ENCODE results near the gene MT3.

The MT3 gene

DNA sequence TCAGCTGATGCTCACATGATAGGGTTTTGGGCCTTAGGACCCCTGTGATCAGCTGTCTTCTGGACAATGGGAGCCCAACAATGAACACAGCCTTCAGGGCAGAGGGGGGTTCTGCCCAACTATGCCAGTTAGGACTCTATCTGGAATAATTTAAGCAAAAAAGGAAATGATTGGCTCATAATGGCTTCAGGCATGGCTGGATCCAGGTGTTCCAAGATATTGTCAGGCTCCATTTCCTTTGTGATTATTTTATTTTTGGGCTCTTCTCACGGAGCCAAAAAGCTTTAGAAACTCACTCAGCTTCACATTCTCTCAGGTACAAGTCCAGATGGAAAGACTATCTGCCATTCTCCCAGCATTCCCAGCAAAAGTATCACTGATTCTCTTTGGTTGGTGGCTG is 16.1 kb downstream of the MT3 start:
- Histone ChIP-seq H3K9me3 (ENCODE audit: control insufficient read depth, insufficient read depth, low read depth, low read length) (no peaks in the 10 kb centered on the region), H3K4me3 (ENCODE audit: low read depth, low read length) (no peak overlapping the region), H3K4me1 (ENCODE audit: control insufficient read depth, insufficient read depth, low read length) (peaks cover 3% of the 10 kb centered on the region; the same call in 1 of the 2 replicates), H3K27ac (ENCODE audit: extremely low read depth, low read depth, low read length) (no peak overlapping the region), H3K36me3 (ENCODE audit: control insufficient read depth in 2 of 2, insufficient read depth in 1 of 2, low read length in 2 of 2) (no peaks in the 10 kb centered on the region)
- TF ChIP-seq, protein P1, sequence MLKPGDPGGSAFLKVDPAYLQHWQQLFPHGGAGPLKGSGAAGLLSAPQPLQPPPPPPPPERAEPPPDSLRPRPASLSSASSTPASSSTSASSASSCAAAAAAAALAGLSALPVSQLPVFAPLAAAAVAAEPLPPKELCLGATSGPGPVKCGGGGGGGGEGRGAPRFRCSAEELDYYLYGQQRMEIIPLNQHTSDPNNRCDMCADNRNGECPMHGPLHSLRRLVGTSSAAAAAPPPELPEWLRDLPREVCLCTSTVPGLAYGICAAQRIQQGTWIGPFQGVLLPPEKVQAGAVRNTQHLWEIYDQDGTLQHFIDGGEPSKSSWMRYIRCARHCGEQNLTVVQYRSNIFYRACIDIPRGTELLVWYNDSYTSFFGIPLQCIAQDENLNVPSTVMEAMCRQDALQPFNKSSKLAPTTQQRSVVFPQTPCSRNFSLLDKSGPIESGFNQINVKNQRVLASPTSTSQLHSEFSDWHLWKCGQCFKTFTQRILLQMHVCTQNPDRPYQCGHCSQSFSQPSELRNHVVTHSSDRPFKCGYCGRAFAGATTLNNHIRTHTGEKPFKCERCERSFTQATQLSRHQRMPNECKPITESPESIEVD (tag by site-specific recombination; IDR thresholded peaks at IDR 0.05): no peak
- TF ChIP-seq SCRT2 (tag by site-specific recombination; IDR thresholded peaks at IDR 0.05) (no peak), ZNF37A (tag by site-specific recombination; IDR thresholded peaks at IDR 0.05) (no peak), ZNF529 (tag by site-specific recombination; IDR thresholded peaks at IDR 0.05; ENCODE audit: insufficient replicate concordance) (no peak), ZNF510 (tag by site-specific recombination; IDR thresholded peaks at IDR 0.05; ENCODE audit: insufficient replicate concordance) (no peak), ZNF549 (tag by site-specific recombination; IDR thresholded peaks at IDR 0.05) (no peak), ZNF654 (tag by site-specific recombination; IDR thresholded peaks at IDR 0.05; ENCODE audit: low read depth) (no peak)
- TF ChIP-seq, protein P2, sequence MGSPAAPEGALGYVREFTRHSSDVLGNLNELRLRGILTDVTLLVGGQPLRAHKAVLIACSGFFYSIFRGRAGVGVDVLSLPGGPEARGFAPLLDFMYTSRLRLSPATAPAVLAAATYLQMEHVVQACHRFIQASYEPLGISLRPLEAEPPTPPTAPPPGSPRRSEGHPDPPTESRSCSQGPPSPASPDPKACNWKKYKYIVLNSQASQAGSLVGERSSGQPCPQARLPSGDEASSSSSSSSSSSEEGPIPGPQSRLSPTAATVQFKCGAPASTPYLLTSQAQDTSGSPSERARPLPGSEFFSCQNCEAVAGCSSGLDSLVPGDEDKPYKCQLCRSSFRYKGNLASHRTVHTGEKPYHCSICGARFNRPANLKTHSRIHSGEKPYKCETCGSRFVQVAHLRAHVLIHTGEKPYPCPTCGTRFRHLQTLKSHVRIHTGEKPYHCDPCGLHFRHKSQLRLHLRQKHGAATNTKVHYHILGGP (tag by site-specific recombination; IDR thresholded peaks at IDR 0.05): no peak
- CTCF ChIA-PET: interaction anchor here (0.8 to 6.0 kb wide), 6 partner anchors 9 to 346 kb away, joined by 3 to 66 read pairs (median 5); no protein-coding TSS in a partner anchor
- POLR2A ChIA-PET: no interaction called here

DNA sequence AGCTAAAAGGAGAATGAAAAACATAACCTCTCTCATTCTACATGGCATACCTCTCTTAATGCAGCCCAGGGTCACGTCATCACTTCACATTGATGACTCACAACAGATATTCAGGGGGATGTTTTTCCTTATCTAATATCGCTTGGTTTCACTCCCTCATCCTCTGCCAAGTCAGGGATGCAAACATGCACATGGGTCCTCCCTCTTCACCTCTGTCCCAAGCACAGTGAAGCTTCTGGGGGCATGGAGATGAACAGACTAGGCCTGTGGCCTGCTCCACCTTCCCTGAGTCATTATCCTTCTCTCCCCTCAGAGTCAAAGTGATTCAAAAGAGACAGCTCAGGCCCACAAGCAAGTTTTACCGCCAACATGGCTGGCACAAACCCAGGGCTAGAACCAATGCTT is 16.7 kb downstream of the MT3 start:
- POLR2A ChIA-PET: no interaction called here
- H3K4me1 ChIP-seq (ENCODE audit: control insufficient read depth, insufficient read depth, low read length): peaks cover 3% of the 10 kb centered on the region; the same call in 1 of the 2 replicates
- H3K36me3 ChIP-seq (ENCODE audit: control insufficient read depth in 2 of 2, insufficient read depth in 1 of 2, low read length in 2 of 2): no peaks in the 10 kb centered on the region
- H3K4me3 ChIP-seq (ENCODE audit: low read depth, low read length): no peak overlapping the region
- no peaks in the 10 kb centered on the region for H3K9me3 ChIP-seq (ENCODE audit: control insufficient read depth, insufficient read depth, low read depth, low read length)
- CTCF ChIA-PET: interaction anchor here (1.2 to 6.0 kb wide), 4 partner anchors 17 to 346 kb away, joined by 3 to 66 read pairs (median 23); no protein-coding TSS in a partner anchor
- no peak overlapping the region for H3K27ac ChIP-seq (ENCODE audit: extremely low read depth, low read depth, low read length)
- TF ChIP-seq GFI1B (tag by site-specific recombination; IDR thresholded peaks at IDR 0.05): no peak
- TF ChIP-seq, protein P3, sequence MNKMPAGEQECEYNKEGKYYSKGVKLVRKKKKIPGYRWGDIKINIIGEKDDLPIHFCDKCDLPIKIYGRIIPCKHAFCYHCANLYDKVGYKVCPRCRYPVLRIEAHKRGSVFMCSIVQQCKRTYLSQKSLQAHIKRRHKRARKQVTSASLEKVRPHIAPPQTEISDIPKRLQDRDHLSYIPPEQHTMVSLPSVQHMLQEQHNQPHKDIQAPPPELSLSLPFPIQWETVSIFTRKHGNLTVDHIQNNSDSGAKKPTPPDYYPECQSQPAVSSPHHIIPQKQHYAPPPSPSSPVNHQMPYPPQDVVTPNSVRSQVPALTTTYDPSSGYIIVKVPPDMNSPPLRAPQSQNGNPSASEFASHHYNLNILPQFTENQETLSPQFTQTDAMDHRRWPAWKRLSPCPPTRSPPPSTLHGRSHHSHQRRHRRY (tag by site-specific recombination; IDR thresholded peaks at IDR 0.05): no peak
- TF ChIP-seq ZNF621 (tag by site-specific recombination; IDR thresholded peaks at IDR 0.05): no peak
- TF ChIP-seq ZNF701 (tag by site-specific recombination; IDR thresholded peaks at IDR 0.05): no peak
- TF ChIP-seq, protein P4, sequence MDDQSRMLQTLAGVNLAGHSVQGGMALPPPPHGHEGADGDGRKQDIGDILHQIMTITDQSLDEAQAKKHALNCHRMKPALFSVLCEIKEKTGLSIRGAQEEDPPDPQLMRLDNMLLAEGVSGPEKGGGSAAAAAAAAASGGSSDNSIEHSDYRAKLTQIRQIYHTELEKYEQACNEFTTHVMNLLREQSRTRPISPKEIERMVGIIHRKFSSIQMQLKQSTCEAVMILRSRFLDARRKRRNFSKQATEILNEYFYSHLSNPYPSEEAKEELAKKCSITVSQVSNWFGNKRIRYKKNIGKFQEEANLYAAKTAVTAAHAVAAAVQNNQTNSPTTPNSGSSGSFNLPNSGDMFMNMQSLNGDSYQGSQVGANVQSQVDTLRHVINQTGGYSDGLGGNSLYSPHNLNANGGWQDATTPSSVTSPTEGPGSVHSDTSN (CRISPR knock-in tag; IDR thresholded peaks at IDR 0.05): no peak
- no peak for TF ChIP-seq ZNF529 (tag by site-specific recombination; IDR thresholded peaks at IDR 0.05; ENCODE audit: insufficient replicate concordance)
- TF ChIP-seq, protein P5, sequence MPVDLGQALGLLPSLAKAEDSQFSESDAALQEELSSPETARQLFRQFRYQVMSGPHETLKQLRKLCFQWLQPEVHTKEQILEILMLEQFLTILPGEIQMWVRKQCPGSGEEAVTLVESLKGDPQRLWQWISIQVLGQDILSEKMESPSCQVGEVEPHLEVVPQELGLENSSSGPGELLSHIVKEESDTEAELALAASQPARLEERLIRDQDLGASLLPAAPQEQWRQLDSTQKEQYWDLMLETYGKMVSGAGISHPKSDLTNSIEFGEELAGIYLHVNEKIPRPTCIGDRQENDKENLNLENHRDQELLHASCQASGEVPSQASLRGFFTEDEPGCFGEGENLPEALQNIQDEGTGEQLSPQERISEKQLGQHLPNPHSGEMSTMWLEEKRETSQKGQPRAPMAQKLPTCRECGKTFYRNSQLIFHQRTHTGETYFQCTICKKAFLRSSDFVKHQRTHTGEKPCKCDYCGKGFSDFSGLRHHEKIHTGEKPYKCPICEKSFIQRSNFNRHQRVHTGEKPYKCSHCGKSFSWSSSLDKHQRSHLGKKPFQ (tag by site-specific recombination; IDR thresholded peaks at IDR 0.05): no peak
- no peak for TF ChIP-seq ZNF404 (tag by site-specific recombination; IDR thresholded peaks at IDR 0.05)
- TF ChIP-seq ZNF121 (tag by site-specific recombination; IDR thresholded peaks at IDR 0.05): no peak
- no peak for TF ChIP-seq ZNF785 (tag by site-specific recombination; IDR thresholded peaks at IDR 0.05)
- TF ChIP-seq, protein P6, sequence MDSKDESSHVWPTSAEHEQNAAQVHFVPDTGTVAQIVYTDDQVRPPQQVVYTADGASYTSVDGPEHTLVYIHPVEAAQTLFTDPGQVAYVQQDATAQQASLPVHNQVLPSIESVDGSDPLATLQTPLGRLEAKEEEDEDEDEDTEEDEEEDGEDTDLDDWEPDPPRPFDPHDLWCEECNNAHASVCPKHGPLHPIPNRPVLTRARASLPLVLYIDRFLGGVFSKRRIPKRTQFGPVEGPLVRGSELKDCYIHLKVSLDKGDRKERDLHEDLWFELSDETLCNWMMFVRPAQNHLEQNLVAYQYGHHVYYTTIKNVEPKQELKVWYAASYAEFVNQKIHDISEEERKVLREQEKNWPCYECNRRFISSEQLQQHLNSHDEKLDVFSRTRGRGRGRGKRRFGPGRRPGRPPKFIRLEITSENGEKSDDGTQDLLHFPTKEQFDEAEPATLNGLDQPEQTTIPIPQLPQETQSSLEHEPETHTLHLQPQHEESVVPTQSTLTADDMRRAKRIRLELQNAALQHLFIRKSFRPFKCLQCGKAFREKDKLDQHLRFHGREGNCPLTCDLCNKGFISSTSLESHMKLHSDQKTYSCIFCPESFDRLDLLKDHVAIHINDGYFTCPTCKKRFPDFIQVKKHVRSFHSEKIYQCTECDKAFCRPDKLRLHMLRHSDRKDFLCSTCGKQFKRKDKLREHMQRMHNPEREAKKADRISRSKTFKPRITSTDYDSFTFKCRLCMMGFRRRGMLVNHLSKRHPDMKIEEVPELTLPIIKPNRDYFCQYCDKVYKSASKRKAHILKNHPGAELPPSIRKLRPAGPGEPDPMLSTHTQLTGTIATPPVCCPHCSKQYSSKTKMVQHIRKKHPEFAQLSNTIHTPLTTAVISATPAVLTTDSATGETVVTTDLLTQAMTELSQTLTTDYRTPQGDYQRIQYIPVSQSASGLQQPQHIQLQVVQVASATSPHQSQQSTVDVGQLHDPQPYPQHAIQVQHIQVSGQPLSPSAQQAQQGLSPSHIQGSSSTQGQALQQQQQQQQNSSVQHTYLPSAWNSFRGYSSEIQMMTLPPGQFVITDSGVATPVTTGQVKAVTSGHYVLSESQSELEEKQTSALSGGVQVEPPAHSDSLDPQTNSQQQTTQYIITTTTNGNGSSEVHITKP (tag by site-specific recombination; IDR thresholded peaks at IDR 0.05): no peak
- TF ChIP-seq, protein P7, sequence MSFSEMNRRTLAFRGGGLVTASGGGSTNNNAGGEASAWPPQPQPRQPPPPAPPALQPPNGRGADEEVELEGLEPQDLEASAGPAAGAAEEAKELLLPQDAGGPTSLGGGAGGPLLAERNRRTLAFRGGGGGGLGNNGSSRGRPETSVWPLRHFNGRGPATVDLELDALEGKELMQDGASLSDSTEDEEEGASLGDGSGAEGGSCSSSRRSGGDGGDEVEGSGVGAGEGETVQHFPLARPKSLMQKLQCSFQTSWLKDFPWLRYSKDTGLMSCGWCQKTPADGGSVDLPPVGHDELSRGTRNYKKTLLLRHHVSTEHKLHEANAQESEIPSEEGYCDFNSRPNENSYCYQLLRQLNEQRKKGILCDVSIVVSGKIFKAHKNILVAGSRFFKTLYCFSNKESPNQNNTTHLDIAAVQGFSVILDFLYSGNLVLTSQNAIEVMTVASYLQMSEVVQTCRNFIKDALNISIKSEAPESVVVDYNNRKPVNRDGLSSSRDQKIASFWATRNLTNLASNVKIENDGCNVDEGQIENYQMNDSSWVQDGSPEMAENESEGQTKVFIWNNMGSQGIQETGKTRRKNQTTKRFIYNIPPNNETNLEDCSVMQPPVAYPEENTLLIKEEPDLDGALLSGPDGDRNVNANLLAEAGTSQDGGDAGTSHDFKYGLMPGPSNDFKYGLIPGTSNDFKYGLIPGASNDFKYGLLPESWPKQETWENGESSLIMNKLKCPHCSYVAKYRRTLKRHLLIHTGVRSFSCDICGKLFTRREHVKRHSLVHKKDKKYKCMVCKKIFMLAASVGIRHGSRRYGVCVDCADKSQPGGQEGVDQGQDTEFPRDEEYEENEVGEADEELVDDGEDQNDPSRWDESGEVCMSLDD (tag by site-specific recombination; IDR thresholded peaks at IDR 0.05): no peak
- no peak for TF ChIP-seq ZNF133 (tag by site-specific recombination; IDR thresholded peaks at IDR 0.05)
- no peak for TF ChIP-seq SP3 (tag by site-specific recombination; IDR thresholded peaks at IDR 0.05)

Data from HEK293 (cell line).